ENCODE data around the gene PNPLA7.
A peak's percentile ranks its signal among the peaks of the same experiment; 100 is the strongest.

PNPLA7 gene

GRCh38 chr9:137458194-137459151, 91.7 kb downstream of the PNPLA7 start:
- no peak for DNase-seq (ENCODE audit: low read depth)
- H3K4me3 ChIP-seq (ENCODE audit: low read depth, low read length), result peak overlapping the region; percentile 69
- TF ChIP-seq CTCF (IDR thresholded peaks at IDR 0.05; ENCODE audit: control insufficient read depth, extremely low read depth, insufficient read depth), result no peak

GRCh38 chr9:137457406-137458193, 92.6 kb downstream of the PNPLA7 start:
- no peak for TF ChIP-seq CTCF (IDR thresholded peaks at IDR 0.05; ENCODE audit: control insufficient read depth, extremely low read depth, insufficient read depth)
- peak overlapping the region; percentile 69 for H3K4me3 ChIP-seq (ENCODE audit: low read depth, low read length)
- DNase-seq (ENCODE audit: low read depth), result no peak

DNA sequence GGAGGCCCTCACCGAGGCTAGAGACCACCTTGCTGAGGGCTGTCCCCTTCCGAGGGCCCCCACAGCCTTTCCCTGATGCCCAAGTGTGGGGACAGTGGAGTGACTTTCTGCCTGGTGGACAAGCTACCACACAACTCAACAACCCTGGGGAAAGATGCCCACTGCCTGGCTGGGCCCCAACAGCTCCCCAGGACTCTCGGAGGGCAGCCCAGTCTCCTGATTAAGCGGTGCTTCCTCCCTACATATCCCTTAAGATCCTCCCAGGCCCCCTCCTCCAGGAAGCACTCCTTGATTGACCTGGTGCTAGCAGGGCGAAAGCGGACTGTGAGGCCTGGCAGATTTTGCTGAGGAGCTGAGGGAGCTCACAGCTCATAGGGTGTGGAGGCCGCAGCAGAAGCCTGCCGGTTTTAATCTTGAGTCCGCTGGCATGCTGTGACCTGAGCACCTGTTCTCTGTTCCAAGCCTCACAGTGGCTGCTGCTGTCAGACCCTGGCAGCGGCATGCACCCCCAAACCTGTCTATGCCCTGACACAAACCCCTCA, 93.3 kb downstream of the PNPLA7 start:
- no peak overlapping the region for H3K4me3 ChIP-seq (ENCODE audit: low read depth, low read length)
- DNase-seq (ENCODE audit: low read depth), result no peak
- TF ChIP-seq CTCF (IDR thresholded peaks at IDR 0.05; ENCODE audit: control insufficient read depth, extremely low read depth, insufficient read depth), result no peak

DNA sequence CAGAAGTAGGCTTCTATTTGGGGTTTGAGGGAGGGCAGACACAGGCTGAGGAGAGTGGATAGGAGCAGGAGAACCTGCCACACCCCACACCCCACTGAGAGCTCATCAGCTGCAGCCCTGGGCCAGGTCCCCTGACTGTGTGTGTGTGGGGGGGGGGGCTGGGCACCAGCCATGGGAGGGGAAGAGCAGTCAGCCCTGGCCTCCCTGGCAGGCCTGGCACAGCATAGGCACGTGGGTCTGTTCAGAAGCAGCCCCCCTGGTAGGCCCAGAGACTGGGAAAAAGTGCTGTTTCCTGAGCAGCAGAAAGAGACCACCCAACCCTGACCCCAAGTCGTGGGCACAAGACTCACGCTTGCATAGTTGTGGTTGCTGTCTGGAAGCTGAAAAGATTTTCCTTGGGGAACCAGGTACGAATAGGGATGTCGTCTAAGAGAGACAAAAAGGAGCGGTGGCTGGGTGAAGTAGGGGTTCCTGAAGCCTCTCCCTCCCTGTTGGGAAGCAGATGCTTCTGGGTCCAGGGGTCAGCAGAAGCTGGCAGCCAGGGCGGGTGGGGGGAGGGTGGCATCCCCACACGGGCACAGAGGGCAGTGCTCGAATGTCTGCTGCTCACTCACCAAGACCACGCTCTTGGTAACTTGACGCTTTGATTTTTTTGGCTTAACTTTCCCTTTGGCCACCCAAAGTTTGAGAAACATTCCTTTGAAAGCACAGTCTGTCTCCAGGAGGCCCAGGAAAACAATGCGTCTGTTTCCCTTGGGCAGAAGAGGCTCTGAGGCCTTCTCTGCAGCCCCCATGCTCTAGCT, 93.9 kb downstream of the PNPLA7 start:
- H3K4me3 ChIP-seq (ENCODE audit: low read depth, low read length), result no peak overlapping the region
- no peak for DNase-seq (ENCODE audit: low read depth)
- no peak for TF ChIP-seq CTCF (IDR thresholded peaks at IDR 0.05; ENCODE audit: control insufficient read depth, extremely low read depth, insufficient read depth)

- DNase-seq (ENCODE audit: low read depth), result no peak
- no peak overlapping the region for H3K4me3 ChIP-seq (ENCODE audit: low read depth, low read length)
- TF ChIP-seq CTCF (IDR thresholded peaks at IDR 0.05; ENCODE audit: control insufficient read depth, extremely low read depth, insufficient read depth), result no peak
These were observed 94.7 kb downstream of the PNPLA7 start for GRCh38 chr9:137455359-137455991.

All from LNCaP clone FGC (cell line).